HFF-Myc (cell line): ENCODE data around the gene BCAR1.
"Not testable (repeated sequence)": the region's sequence is repeated elsewhere in the genome, so short reads cannot be mapped to it uniquely, and the experiment has no call there.

ENCODE experiments used
- DNase-seq: peaks from one replicate; pipeline ENCODE4 v3.0.0-alpha.2; 2011; ENCODE audit warnings: low read depth; ENCODE audit errors: extremely low read depth
- H3K4me3 ChIP-seq: replicated peaks from 2 replicates; pipeline ENCODE4 v1.5.1; 2011; ENCODE audit warnings: low read depth, mild to moderate bottlenecking, control low read depth, low read length
- CTCF ChIP-seq: IDR thresholded peaks from 2 replicates; pipeline ENCODE4 v1.5.1; 2012; ENCODE audit warnings: mild to moderate bottlenecking, low read depth, low read length, control low read depth; ENCODE audit errors: missing control alignments

BCAR1 gene

GRCh38 chr16:75282466-75283281, 31.2 kb upstream of the BCAR1 start:
- TF ChIP-seq CTCF = no peak
- no peak for DNase-seq
- H3K4me3 ChIP-seq = no peak overlapping the region

- no peak for TF ChIP-seq CTCF
- no peak for DNase-seq
- H3K4me3 ChIP-seq = no peak overlapping the region
Observed at GRCh38 chr16:75281826-75282225, 30.4 kb upstream of the BCAR1 start.

GRCh38 chr16:75281009-75281408, 29.6 kb upstream of the BCAR1 start:
- DNase-seq, H3K4me3 ChIP-seq: not testable (repeated sequence)

GRCh38 chr16:75280331-75280804, 28.9 kb upstream of the BCAR1 start:
- no peak overlapping the region for H3K4me3 ChIP-seq
- TF ChIP-seq CTCF = no peak
- DNase-seq = no peak

- DNase-seq = no peak
- TF ChIP-seq CTCF = no peak
Observed at GRCh38 chr16:75279305-75279704, 27.9 kb upstream of the BCAR1 start.

GRCh38 chr16:75273054-75273925, 21.9 kb upstream of the BCAR1 start:
- TF ChIP-seq CTCF = no peak
- no peak for DNase-seq
- no peak overlapping the region for H3K4me3 ChIP-seq

More at GRCh38 chr16:75279305-75279704, 27.9 kb upstream of the BCAR1 start:
- no peak overlapping the region for H3K4me3 ChIP-seq

- not testable (repeated sequence) for H3K4me3 ChIP-seq, DNase-seq
Observed at GRCh38 chr16:75272629-75273028, 21.2 kb upstream of the BCAR1 start.
